Ovary (tissue), 3 donors: ENCODE measurements around the gene FXYD5.

Experiments used
- POLR2A ChIP-seq: fragments of 450-650 bp; IDR thresholded peaks from one replicate; pipeline ENCODE4 v1.6.1; 2017; ENCODE audit warnings: antibody characterized with exemption, mild to moderate bottlenecking, moderate library complexity
- TF ChIP-seq, protein P1 (sequence below), 3 donors: fragments of 450-650 bp in 2 of 3; fragments of 200-600 bp in 1 of 3; IDR thresholded peaks; one replicate each; pipeline versions ENCODE4 v1.5.1 to v1.8.0; 2016 to 2022; ENCODE audit warnings: antibody characterized with exemption in 3 of 3, mild to moderate bottlenecking in 1 of 3
- donor health status: DM: no; HTN: no; CAD: no.

DNA sequence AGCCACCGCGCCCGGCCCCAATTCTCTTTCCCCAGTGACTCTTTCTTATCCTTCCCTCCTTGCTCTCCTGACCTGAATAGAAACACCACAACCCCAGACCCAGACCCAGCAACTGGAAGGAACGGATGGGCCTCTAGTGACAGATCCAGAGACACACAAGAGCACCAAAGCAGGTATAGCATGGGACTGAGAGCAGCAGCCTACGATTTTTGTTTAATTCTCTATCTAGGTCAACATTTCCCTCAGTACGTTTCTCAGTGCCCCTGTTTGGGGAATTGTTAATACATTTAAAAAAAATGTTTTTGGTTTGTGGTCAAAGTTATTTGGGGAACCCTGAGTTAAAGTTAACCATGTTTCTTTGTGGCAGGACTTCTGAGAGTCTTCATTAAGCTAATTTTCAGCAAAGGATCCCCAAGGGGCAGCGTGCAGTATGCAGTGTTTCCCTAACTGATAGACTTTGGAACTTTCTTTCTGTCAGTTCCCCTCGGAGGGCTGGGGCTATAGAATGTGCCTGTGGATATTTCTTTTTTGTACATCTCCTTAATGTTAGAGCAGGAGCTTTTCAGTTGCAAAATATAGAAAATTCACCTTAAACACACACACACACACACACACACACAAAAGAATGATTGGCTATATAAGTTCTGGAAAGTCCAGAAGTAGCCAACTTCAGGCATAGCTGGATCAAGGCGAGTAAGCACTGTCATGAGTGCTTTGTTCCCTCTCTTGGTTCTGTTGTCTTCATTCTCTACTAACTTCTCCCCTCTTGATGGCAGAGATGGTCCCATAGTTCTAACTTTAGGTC, 6.3 kb downstream of the FXYD5 start:
- TF ChIP-seq, protein P1, sequence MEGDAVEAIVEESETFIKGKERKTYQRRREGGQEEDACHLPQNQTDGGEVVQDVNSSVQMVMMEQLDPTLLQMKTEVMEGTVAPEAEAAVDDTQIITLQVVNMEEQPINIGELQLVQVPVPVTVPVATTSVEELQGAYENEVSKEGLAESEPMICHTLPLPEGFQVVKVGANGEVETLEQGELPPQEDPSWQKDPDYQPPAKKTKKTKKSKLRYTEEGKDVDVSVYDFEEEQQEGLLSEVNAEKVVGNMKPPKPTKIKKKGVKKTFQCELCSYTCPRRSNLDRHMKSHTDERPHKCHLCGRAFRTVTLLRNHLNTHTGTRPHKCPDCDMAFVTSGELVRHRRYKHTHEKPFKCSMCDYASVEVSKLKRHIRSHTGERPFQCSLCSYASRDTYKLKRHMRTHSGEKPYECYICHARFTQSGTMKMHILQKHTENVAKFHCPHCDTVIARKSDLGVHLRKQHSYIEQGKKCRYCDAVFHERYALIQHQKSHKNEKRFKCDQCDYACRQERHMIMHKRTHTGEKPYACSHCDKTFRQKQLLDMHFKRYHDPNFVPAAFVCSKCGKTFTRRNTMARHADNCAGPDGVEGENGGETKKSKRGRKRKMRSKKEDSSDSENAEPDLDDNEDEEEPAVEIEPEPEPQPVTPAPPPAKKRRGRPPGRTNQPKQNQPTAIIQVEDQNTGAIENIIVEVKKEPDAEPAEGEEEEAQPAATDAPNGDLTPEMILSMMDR (IDR thresholded peaks at IDR 0.05): no peak
- no peak for TF ChIP-seq POLR2A
